Right renal pelvis (tissue), 4 donors: ENCODE data around the gene NOPCHAP1. TPM values are rescaled to one million over a fixed set of nuclear protein-coding genes. Genes with fewer than 3 reads are reported as not detected.
"Not testable (repeated sequence)": the region's sequence is repeated elsewhere in the genome, so short reads cannot be mapped to it uniquely, and the experiment has no call there.

ENCODE experiments used
- DNase-seq, 4 donors: peaks; one replicate each; pipeline ENCODE4 v3.0.0-alpha.2; 2013; ENCODE audit warnings: low read depth in 4 of 4, low spot score in 3 of 4, missing footprints in 1 of 4
- polyA plus RNA-seq, 4 donors: library from polyadenylated mRNA; unstranded; fragments of 120-200 nt; gene quantifications; one replicate each; pipeline ENCODE4 v1.2.1, GENCODE V29; 2013; ENCODE audit not compliant: insufficient read length in 4 of 4

Gene NOPCHAP1
- polyA plus RNA-seq, 4 donors, result 11.9 to 14.7 (median 13.2) TPM

DNA sequence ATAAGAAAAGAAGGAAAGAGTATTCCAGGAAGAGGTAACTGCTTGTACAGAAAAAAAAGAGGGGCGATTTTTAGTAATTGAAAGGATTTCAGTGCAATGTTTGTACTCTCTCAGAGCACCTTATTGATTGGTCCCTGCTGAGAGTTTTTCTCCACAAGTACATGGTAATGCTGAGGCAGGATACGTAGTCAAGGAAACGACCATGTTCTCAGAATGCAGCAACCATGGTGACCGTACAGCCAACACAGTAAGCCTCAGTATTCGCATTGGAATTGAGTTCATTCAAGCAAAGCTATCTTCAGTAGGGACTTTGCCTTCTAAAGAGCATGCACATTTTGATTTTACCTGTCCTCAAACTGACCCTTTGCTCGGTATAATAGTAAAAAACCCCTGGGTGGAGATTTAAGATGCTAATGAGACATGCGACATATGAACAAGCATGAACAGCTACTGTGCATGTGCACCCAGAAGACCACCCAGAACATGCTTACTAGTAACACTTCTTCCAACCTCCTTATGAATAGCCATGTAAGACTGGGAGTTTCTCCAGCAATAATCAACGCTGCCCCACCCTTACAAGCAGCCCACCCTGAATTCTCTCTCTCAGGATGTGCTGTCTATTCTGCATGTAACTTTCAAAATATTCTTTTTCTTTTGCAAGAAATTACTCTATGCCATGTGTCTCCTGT, 21.8 kb upstream of the NOPCHAP1 start:
- DNase-seq, result no peak

DNA sequence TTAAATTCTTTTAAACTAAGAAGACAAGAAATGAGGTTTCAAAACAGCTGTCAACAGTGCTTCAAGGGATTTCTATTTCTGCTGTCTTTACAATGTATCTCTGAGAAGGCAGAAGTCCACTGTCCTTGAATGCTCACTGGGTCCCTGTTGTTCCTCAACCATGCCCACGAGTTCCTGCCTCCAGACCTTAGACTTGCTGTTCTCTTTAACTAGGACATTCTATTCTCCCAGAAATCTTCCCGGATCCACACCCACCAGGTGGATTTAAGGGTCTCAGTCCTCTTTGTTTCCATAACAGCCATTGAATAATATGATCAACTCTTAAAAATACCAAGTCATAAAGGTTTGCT, 21.3 kb upstream of the NOPCHAP1 start:
- DNase-seq, result no peak

- no peak for DNase-seq
These were observed 19.4 kb upstream of the NOPCHAP1 start for GRCh38 chr12:104966677-104967076.

DNA sequence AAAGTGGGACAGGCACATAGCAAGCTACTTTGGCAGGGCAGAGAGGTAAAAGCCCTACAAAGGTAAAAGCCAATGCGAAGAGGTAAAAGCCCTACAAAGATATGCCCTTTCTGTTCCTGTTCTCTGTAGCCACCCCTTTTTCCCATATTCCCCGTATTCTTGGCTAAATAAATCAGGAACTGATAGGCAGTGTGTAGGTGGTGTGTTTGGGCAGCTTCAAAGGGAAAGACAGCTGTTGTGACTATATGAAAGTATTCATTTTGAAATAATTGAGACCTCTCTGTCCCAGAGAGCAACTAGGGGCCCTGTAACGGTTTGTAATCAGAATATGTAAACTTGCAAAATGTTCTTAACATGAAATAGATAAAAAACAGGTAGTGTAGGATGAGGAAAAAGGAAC, 16.8 kb upstream of the NOPCHAP1 start:
- no peak for DNase-seq

DNA sequence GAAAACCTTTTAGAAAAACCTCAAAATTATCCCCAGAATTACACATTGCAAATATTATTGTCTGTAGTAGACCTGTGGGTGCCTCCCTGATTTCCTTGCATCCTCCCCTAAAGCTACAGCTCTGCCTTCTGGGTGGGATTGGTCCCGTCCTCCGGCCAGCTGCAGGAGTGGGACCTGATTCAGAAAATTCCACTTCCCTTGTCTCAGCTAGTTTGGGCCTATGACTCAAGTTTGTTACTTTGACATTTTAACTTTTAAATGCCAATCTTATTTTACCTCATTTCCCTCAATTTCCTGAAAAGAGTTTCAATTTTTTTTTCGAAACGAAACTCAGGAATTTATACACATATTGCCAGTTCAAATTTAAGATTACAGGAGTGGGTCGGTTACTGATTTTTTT, 14.8 kb upstream of the NOPCHAP1 start:
- DNase-seq, result no peak

- DNase-seq, result no peak
These were observed 12.9 kb upstream of the NOPCHAP1 start for GRCh38 chr12:104973250-104973649.

- no peak for DNase-seq
These were observed 11.4 kb upstream of the NOPCHAP1 start for GRCh38 chr12:104974626-104975290.

GRCh38 chr12:104975587-104976343, 10.4 kb upstream of the NOPCHAP1 start:
- no peak for DNase-seq

DNA sequence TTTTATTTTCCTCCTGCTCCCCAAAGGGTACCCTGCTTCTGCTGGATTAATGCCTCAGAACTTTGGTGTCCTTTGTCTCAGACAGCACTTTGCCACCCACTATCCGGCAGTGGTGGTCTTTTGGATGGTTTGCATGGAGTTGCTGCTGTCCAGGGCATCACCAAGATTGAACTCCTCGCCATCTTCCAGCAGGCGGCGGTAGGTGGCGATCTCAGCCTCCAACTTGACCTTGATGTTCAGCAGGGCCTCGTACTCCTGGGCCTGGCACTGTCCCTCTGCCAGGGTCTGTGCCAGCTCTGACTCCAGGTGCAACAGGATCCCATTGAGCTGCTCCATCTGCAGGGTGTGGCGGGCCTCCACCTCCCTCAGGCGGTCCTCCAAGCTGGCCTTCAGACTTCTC, 9.4 kb upstream of the NOPCHAP1 start:
- DNase-seq, result no peak

DNA sequence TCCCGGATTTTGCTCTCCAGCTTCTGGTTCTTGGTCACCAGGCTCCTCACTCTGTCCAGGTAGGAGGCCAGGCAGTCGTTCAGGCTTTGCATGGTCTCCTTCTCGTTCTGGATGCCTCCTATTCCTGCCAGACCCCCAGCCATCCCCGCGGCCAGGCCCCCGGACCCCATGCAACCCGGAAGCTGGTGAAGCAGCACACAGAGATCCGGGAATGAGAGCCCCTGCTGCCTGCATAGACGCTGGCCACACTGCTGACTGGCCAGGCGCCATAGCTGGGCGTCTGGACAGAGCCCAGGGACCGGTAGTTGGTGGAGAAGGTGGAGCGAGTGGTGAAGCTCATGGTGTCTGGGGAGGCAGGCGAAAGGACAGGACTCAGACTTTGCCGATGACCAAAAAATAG, 8.4 kb upstream of the NOPCHAP1 start:
- DNase-seq, result not testable (repeated sequence)

DNA sequence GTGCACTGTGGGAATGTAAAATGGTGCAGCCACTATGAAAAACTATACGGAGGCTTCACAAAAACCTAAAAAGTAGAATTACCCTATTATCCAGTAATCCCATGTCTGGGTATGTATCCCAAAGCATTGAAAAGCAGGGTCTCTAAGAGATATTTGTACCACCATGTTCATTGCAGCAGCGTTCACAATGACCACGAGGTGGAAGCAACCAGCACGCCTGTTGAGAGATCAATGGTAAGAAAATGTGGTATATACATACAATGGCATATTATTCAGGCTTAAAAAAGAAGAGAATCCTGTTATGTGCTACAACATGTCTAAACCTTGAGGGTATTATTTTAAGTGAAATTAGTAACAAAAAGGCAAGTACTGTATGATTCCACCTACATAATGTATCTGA, 910 bp upstream of the NOPCHAP1 start:
- no peak for DNase-seq

- no peak for DNase-seq
These were observed 4.8 kb downstream of the NOPCHAP1 start for GRCh38 chr12:104990950-104991349.

GRCh38 chr12:104991565-104992128, 5.5 kb downstream of the NOPCHAP1 start:
- no peak for DNase-seq

DNA sequence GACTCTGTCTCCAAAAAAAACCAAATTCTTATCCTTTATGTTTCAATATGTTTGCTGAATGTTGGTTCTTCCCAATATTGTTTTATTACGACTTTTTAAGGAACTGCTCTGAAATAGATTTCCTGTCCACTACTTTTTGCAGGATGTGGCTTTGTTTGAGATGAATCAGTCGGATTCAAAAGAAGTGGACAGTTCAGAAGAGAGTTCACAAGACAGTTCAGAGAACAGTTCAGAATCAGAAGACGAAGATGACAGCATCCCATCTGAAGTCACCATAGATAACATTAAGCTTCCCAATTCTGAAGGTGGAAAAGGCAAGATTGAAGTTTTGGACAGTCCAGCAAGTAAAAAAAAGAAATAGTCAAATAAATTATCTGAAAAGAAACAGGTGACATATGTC, 8.2 kb downstream of the NOPCHAP1 start:
- no peak for DNase-seq

- no peak for DNase-seq
These were observed 11.4 kb downstream of the NOPCHAP1 start for GRCh38 chr12:104997541-104997940.

DNA sequence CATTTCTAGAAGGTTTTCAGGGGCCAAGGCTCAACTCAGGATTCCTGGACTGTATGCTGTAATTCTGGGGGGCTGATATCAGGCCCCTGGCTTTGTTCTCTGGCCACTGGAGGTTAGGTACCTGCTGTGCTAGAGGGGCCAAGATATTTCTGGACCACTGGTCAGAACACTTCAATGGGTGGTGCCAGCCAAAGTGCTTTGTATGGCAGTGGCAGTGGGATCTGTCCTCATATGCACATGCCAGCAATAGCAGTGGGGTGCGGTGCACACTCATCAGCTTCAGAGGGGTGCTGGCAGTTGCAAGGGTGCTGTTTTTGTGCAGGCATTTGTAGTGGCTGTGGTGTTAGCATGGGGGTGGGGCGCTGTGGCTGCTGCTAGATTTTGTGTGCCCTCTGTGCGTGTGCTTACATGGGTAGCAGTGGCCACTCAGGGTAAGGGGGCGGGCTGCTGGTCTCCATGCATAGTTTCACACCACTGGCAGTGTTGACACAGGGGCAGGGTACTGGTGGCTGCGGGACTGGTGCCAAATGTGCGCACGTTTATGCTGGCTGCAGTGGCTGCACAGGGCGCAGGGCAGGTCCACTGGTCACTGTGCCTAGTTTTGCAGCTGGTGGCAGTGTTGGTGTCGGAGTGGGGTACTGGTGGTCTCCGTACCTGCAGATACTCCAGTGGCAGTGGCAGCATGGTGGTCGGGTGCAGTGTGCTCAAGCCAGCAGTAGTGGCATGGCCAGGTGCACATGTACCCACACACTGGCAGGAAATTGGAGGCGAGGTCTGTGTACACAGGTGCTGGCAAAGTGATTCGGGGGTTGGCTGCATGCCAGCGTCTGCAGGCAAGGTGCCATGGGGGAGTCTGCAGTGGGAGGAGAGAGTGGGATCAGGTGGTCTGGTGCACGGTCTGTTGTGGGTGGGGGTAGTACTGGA, 12.6 kb downstream of the NOPCHAP1 start:
- peak in 1 of 4 donors; percentile 5 for DNase-seq

DNA sequence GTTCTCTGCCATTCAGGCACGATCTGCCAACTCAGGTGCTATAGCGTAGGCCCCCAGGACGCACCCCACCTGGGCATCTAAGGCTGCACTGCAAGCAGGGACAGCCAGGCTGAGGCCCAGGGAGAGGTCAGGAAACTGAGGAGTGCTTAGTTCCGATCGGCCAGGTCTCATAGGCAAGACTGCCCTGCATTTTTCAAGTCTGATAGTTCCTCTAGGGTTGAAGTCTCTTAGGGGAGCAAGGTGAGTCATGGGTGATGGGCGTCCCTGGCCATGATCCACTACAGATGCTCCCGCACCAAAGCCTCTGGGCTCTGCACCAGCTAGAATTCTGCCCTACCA, 13.2 kb downstream of the NOPCHAP1 start:
- DNase-seq, result no peak

DNA sequence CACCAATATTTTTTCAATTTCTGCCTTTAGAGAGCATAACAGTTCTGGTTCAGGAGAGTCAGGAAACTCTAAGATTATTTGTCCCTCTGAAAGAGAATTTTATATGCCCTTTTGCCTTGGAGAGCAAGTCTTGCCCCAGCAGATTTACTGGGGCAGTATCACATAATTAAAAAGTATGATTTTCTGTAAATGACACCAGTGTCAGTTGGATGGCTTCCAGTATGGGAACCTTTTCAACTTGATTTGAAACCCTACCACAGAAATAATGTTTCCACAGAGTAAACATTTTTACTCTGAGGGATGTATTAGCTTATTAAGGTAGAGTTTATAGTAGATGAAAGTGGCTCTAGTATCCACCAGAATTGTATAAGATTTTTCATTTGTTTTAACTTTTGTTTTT, 15.4 kb downstream of the NOPCHAP1 start:
- no peak for DNase-seq

DNA sequence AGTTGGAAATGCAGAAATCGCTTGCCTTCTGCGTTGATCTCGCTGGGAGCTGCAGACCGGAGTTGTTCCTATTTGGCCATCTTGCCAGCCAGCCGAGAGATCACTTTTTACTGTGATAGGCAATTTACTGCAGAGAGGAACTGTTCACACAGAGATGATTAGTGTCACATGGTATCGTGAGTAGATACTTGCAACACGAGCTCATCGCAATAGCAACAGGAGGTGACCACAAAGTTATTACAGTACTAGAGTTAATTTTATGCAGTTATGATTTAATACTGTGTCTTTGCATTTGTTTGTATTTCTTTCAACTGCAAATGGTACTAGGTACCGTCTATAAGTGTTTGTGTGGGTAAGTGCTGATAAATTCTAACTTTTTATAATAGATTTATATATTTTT, 27.8 kb downstream of the NOPCHAP1 start:
- DNase-seq, result no peak

DNA sequence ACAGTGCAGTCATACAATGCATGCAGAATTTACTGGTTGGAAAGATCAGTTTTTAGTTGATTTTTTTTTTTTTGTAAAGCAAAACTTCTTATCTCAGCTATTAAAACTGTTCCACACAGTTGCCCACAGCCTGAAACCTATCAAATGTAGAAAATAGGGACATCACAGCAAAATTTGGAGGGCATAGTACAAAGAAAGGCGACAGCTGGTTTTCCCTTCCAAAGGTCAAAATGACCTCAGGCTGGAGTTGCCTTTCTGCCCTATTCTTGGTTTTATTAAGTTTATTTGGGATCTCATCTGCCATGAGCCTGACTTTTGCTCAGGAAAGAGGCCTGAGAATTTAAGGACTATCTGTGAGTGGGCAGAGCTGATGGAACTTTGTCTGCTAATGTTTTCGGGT, 28.5 kb downstream of the NOPCHAP1 start:
- no peak for DNase-seq

DNA sequence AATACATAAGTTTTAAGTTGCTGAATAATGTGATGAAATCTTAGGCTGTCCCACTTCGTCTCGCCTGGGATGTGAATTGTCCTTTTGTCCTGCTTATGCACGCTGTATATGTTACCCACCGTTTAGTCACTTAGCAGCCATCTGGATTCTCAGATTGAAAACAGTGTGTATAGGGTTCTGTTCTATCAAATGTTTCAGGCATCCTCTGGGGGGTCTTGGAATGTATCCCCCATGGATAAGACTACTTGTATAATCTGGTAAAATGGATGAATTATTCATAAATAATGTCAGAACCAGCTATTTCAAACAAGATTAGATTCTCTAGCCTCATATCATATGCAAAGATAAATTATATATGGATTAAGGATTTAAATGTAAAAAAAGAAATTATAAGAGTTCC, 29.4 kb downstream of the NOPCHAP1 start:
- no peak for DNase-seq
